Measurements from ENCODE around the gene CDC42EP3. TPM values are rescaled to one million over a fixed set of nuclear protein-coding genes. Genes with fewer than 3 reads are reported as not detected.

Gene CDC42EP3
- total RNA-seq, 5 donors from 2014 or later (not counting 1 experiment from before 2014, with no cell fraction given) = 30.0 to 60.3 (median 37.6) TPM

GRCh38 chr2:37623971-37624900 is 47.2 kb downstream of the CDC42EP3 start:
- ChIA-PET POLR2A (interaction anchor here (0.6 to 1.0 kb wide), 4 partner anchors 30 to 228 kb away, joined by 3 to 6 read pairs (median 4); no protein-coding TSS in a partner anchor), CTCF (interaction anchor here (0.6 to 1.7 kb wide), 4 partner anchors 10 to 70 kb away, joined by 3 to 8 read pairs (median 4); no protein-coding TSS in a partner anchor)
- peak overlapping the region; percentile 95 to 96 for H3K27ac Mint-ChIP-seq
- H3K4me3 Mint-ChIP-seq = peak overlapping the region; percentile 44 to 67 (median 54)
- no peaks in the 10 kb centered on the region for H3K27me3 Mint-ChIP-seq
- peaks cover 0 to 5% (median 0%) of the 10 kb centered on the region in 3 donors for H3K9me3 Mint-ChIP-seq
- H3K36me3 Mint-ChIP-seq = peaks cover 12% of the 10 kb centered on the region
- WGBS (ENCODE audit: insufficient coverage) = 49% methylated on average over 4 of the region's 8 CpGs
- Histone ChIP-seq H3K27ac (ENCODE audit: low read length) (peak overlapping the region; percentile 90), H3K27me3 (replicated peaks in 1 of 2; ENCODE audit: control insufficient read depth in 2 of 2, extremely low read depth in 1 of 2, insufficient read depth in 2 of 2, low read length in 1 of 2) (no peaks in the 10 kb centered on the region), H3K9me3 (no peaks in the 10 kb centered on the region), H3K4me1 (ENCODE audit: control insufficient read depth in 1 of 2, extremely low read depth in 1 of 2, insufficient read depth in 2 of 2, low read length in 2 of 2) (peaks cover 26 to 54% of the 10 kb centered on the region in 2 experiments), H3K4me3 (ENCODE audit: control insufficient read depth in 1 of 2, extremely low read depth in 1 of 2, low read length in 1 of 2) (no peak overlapping the region), H3K36me3 (ENCODE audit: control insufficient read depth in 2 of 2, extremely low read depth in 1 of 2, insufficient read depth in 1 of 2, low read length in 1 of 2) (no peaks in the 10 kb centered on the region)
- H3K4me1 Mint-ChIP-seq = peaks cover 53 to 83% (median 75%) of the 10 kb centered on the region in 3 donors
- peak in 2 of 35 experiments; percentile 20 to 62 for DNase-seq
- peak; percentile 19 to 57 (median 40) for ATAC-seq (replicated peaks in 1 of 4)

- POLR2A ChIA-PET = interaction anchor here in 1 of 2 donors (0.7 to 1.0 kb wide), 2 partner anchors 25 to 49 kb away, joined by 3 read pairs; no protein-coding TSS in a partner anchor
- Mint-ChIP-seq H3K27me3 (no peaks in the 10 kb centered on the region), H3K36me3 (peaks cover 12% of the 10 kb centered on the region), H3K4me1 (peaks cover 53 to 82% (median 78%) of the 10 kb centered on the region in 3 donors), H3K4me3 (peak overlapping the region in 2 of 3 donors; percentile 54 to 67), H3K9me3 (peaks cover 0 to 5% (median 0%) of the 10 kb centered on the region in 3 donors), H3K27ac (peak overlapping the region; percentile 95 to 96)
- Histone ChIP-seq H3K36me3 (ENCODE audit: control insufficient read depth in 2 of 2, extremely low read depth in 1 of 2, insufficient read depth in 1 of 2, low read length in 1 of 2) (no peaks in the 10 kb centered on the region), H3K9me3 (no peaks in the 10 kb centered on the region), H3K27ac (ENCODE audit: low read length) (peak overlapping the region; percentile 90), H3K4me1 (ENCODE audit: control insufficient read depth in 1 of 2, extremely low read depth in 1 of 2, insufficient read depth in 2 of 2, low read length in 2 of 2) (peaks cover 26 to 56% of the 10 kb centered on the region in 2 experiments), H3K4me3 (ENCODE audit: control insufficient read depth in 1 of 2, extremely low read depth in 1 of 2, low read length in 1 of 2) (no peak overlapping the region), H3K27me3 (replicated peaks in 1 of 2; ENCODE audit: control insufficient read depth in 2 of 2, extremely low read depth in 1 of 2, insufficient read depth in 2 of 2, low read length in 1 of 2) (no peaks in the 10 kb centered on the region)
- CTCF ChIA-PET = interaction anchor here (0.6 to 1.7 kb wide), 3 partner anchors 24 to 71 kb away, joined by 5 to 8 read pairs (median 5); no protein-coding TSS in a partner anchor
- no peak for ATAC-seq (replicated peaks in 1 of 4)
- no peak for DNase-seq
Measured at GRCh38 chr2:37623406-37623805, 48.0 kb downstream of the CDC42EP3 start.

GRCh38 chr2:37622450-37623100 is 48.9 kb downstream of the CDC42EP3 start:
- Histone ChIP-seq H3K4me1 (ENCODE audit: control insufficient read depth in 1 of 2, extremely low read depth in 1 of 2, insufficient read depth in 2 of 2, low read length in 2 of 2) (peaks cover 26 to 56% of the 10 kb centered on the region in 2 experiments), H3K27me3 (replicated peaks in 1 of 2; ENCODE audit: control insufficient read depth in 2 of 2, extremely low read depth in 1 of 2, insufficient read depth in 2 of 2, low read length in 1 of 2) (no peaks in the 10 kb centered on the region), H3K27ac (ENCODE audit: low read length) (peak overlapping the region; percentile 90), H3K4me3 (ENCODE audit: control insufficient read depth in 1 of 2, extremely low read depth in 1 of 2, low read length in 1 of 2) (no peak overlapping the region), H3K36me3 (ENCODE audit: control insufficient read depth in 2 of 2, extremely low read depth in 1 of 2, insufficient read depth in 1 of 2, low read length in 1 of 2) (peaks cover 0 to 1% of the 10 kb centered on the region in 2 donors), H3K9me3 (no peaks in the 10 kb centered on the region)
- POLR2A ChIA-PET = interaction anchor here (0.6 to 1.0 kb wide), 2 partner anchors 50 to 77 kb away, joined by 3 to 4 read pairs; no protein-coding TSS in a partner anchor
- H3K9me3 Mint-ChIP-seq = peaks cover 0 to 5% (median 0%) of the 10 kb centered on the region in 3 donors
- H3K4me1 Mint-ChIP-seq = peaks cover 54 to 83% (median 83%) of the 10 kb centered on the region in 3 donors
- ATAC-seq (replicated peaks in 1 of 4) = no peak
- DNase-seq = no peak
- peak overlapping the region; percentile 95 to 96 for H3K27ac Mint-ChIP-seq
- peaks cover 15% of the 10 kb centered on the region for H3K36me3 Mint-ChIP-seq
- no peaks in the 10 kb centered on the region for H3K27me3 Mint-ChIP-seq
- CTCF ChIA-PET = interaction anchor here in 1 of 2 donors (0.5 to 1.7 kb wide), 4 partner anchors 23 to 262 kb away, joined by 3 to 8 read pairs (median 4); no protein-coding TSS in a partner anchor
- no peak overlapping the region for H3K4me3 Mint-ChIP-seq
- WGBS (ENCODE audit: insufficient coverage) = no CpG with 5 or more reads among the region's 4 CpGs

GRCh38 chr2:37621199-37621598 is 50.2 kb downstream of the CDC42EP3 start:
- WGBS (ENCODE audit: insufficient coverage) = no CpG with 5 or more reads among the region's 1 CpG
- no peak overlapping the region for H3K4me3 Mint-ChIP-seq

GRCh38 chr2:37619959-37620300 is 51.5 kb downstream of the CDC42EP3 start:
- DNase-seq = no peak
- peaks cover 23 to 60% of the 10 kb centered on the region in 2 experiments for H3K4me1 ChIP-seq (ENCODE audit: control insufficient read depth in 1 of 2, extremely low read depth in 1 of 2, insufficient read depth in 2 of 2, low read length in 2 of 2)
- Mint-ChIP-seq H3K36me3 (peaks cover 18% of the 10 kb centered on the region), H3K9me3 (peaks cover 0 to 5% (median 0%) of the 10 kb centered on the region in 3 donors), H3K4me1 (peaks cover 55 to 84% (median 84%) of the 10 kb centered on the region in 3 donors), H3K27ac (no peak overlapping the region), H3K4me3 (no peak overlapping the region), H3K27me3 (no peaks in the 10 kb centered on the region)
- H3K4me3 ChIP-seq (ENCODE audit: control insufficient read depth in 1 of 2, extremely low read depth in 1 of 2, low read length in 1 of 2) = no peak overlapping the region
- no peaks in the 10 kb centered on the region for H3K9me3 ChIP-seq
- ATAC-seq (replicated peaks in 1 of 4) = no peak
- ChIA-PET CTCF (interaction anchor here (0.5 to 0.9 kb wide), 3 partner anchors 20 to 84 kb away, joined by 3 to 4 read pairs (median 3); no protein-coding TSS in a partner anchor), POLR2A (interaction anchor here in 1 of 2 donors (0.6 to 0.7 kb wide), 2 partner anchors 12 to 60 kb away, joined by 3 to 4 read pairs; no protein-coding TSS in a partner anchor)
- no peaks in the 10 kb centered on the region for H3K27me3 ChIP-seq (replicated peaks in 1 of 2; ENCODE audit: control insufficient read depth in 2 of 2, extremely low read depth in 1 of 2, insufficient read depth in 2 of 2, low read length in 1 of 2)
- no peak overlapping the region for H3K27ac ChIP-seq (ENCODE audit: low read length)
- H3K36me3 ChIP-seq (ENCODE audit: control insufficient read depth in 2 of 2, extremely low read depth in 1 of 2, insufficient read depth in 1 of 2, low read length in 1 of 2) = peaks cover 0 to 2% of the 10 kb centered on the region in 2 donors

More at GRCh38 chr2:37621199-37621598, 50.2 kb downstream of the CDC42EP3 start:
- Histone ChIP-seq H3K36me3 (ENCODE audit: control insufficient read depth in 2 of 2, extremely low read depth in 1 of 2, insufficient read depth in 1 of 2, low read length in 1 of 2) (peaks cover 0 to 2% of the 10 kb centered on the region in 2 donors), H3K27me3 (replicated peaks in 1 of 2; ENCODE audit: control insufficient read depth in 2 of 2, extremely low read depth in 1 of 2, insufficient read depth in 2 of 2, low read length in 1 of 2) (no peaks in the 10 kb centered on the region), H3K4me1 (ENCODE audit: control insufficient read depth in 1 of 2, extremely low read depth in 1 of 2, insufficient read depth in 2 of 2, low read length in 2 of 2) (peaks cover 27 to 60% of the 10 kb centered on the region in 2 experiments), H3K27ac (ENCODE audit: low read length) (no peak overlapping the region), H3K4me3 (ENCODE audit: control insufficient read depth in 1 of 2, extremely low read depth in 1 of 2, low read length in 1 of 2) (no peak overlapping the region), H3K9me3 (no peaks in the 10 kb centered on the region)
- H3K4me1 Mint-ChIP-seq = peaks cover 55 to 84% (median 84%) of the 10 kb centered on the region in 3 donors
- no peaks in the 10 kb centered on the region for H3K27me3 Mint-ChIP-seq
- CTCF ChIA-PET = interaction anchor here in 1 of 2 donors (0.5 kb wide), 1 partner anchor 28 kb away, joined by 4 read pairs; no protein-coding TSS in a partner anchor
- DNase-seq (no peak), ATAC-seq (replicated peaks in 1 of 4) (no peak)
- peaks cover 0 to 5% (median 0%) of the 10 kb centered on the region in 3 donors for H3K9me3 Mint-ChIP-seq
- H3K27ac Mint-ChIP-seq = peak overlapping the region in 1 of 2 donors; percentile 20
- peaks cover 18% of the 10 kb centered on the region for H3K36me3 Mint-ChIP-seq
- POLR2A ChIA-PET = interaction anchor here (0.6 to 0.7 kb wide), 5 partner anchors 15 to 83 kb away, joined by 3 to 4 read pairs (median 3); no protein-coding TSS in a partner anchor

Data from T-cell (primary cell).